HEK293T (cell line): ENCODE data around the gene C1QTNF6.

Experiments used
- CTCF ChIA-PET: fragments of 350-600 bp; formaldehyde crosslinking; extraction: SDS; loops from one replicate; lab custom pipeline; 2021; ENCODE audit warnings: antibody characterized with exemption, inconsistent platforms; lab: Yijun Ruan, JAX
- POLR2A ChIA-PET: fragments of 350-600 bp; formaldehyde crosslinking; extraction: SDS; loops from one replicate; lab custom pipeline; 2020; ENCODE audit warnings: antibody characterized with exemption, inconsistent platforms; lab: Yijun Ruan, JAX
- DNase-seq: peaks from one replicate; pipeline ENCODE4 v3.0.0; 2012; ENCODE audit warnings: mixed read lengths; ENCODE audit errors: extremely low spot score
- ARNT ChIP-seq: fragments of 450-650 bp; IDR thresholded peaks from 2 replicates; pipeline ENCODE4 v1.6.1; 2017; ENCODE audit warnings: mild to moderate bottlenecking
- BHLHE40 ChIP-seq: fragments of 450-650 bp; IDR thresholded peaks from 2 replicates; pipeline ENCODE4 v1.6.1; 2016; ENCODE audit warnings: mild to moderate bottlenecking, moderate library complexity, borderline replicate concordance
- CTBP1 ChIP-seq: fragments of 450-650 bp; IDR thresholded peaks from 2 replicates; pipeline ENCODE4 v1.6.1; 2016; ENCODE audit warnings: borderline replicate concordance
- ELF4 ChIP-seq: fragments of 450-650 bp; IDR thresholded peaks from 2 replicates; pipeline ENCODE4 v1.6.1; 2017; ENCODE audit warnings: antibody characterized with exemption
- FOXA1 ChIP-seq: fragments of 450-650 bp; IDR thresholded peaks from 2 replicates; pipeline ENCODE4 v1.6.1; 2016; ENCODE audit warnings: mild to moderate bottlenecking
- FOXK2 ChIP-seq: fragments of 450-650 bp; IDR thresholded peaks from 2 replicates; pipeline ENCODE4 v1.6.1; 2016; ENCODE audit warnings: mild to moderate bottlenecking
- FOXM1 ChIP-seq: fragments of 450-650 bp; IDR thresholded peaks from 2 replicates; pipeline ENCODE4 v1.6.1; 2017; ENCODE audit warnings: mild to moderate bottlenecking, borderline replicate concordance
- HDGF ChIP-seq: fragments of 450-650 bp; IDR thresholded peaks from 2 replicates; pipeline ENCODE4 v1.6.1; 2017; ENCODE audit warnings: antibody characterized with exemption, borderline replicate concordance
- L3MBTL2 ChIP-seq: fragments of 450-650 bp; conservative IDR thresholded peaks from 2 replicates; pipeline ENCODE4 v1.6.1; 2016; ENCODE audit warnings: mild to moderate bottlenecking
- LEF1 ChIP-seq: fragments of 450-650 bp; IDR thresholded peaks from 2 replicates; pipeline ENCODE4 v1.6.1; 2017; ENCODE audit warnings: mild to moderate bottlenecking, borderline replicate concordance
- NFRKB ChIP-seq: fragments of 450-650 bp; IDR thresholded peaks from 2 replicates; pipeline ENCODE4 v1.6.1; 2016; ENCODE audit warnings: mild to moderate bottlenecking, moderate library complexity
- SP1 ChIP-seq: fragments of 450-650 bp; IDR thresholded peaks from 2 replicates; pipeline ENCODE4 v1.6.1; 2017
- SUZ12 ChIP-seq: fragments of 450-650 bp; IDR thresholded peaks from 2 replicates; pipeline ENCODE4 v1.6.1; 2016; ENCODE audit warnings: mild to moderate bottlenecking
- TARDBP ChIP-seq: fragments of 450-650 bp; IDR thresholded peaks from 2 replicates; pipeline ENCODE4 v1.6.1; 2016
- ZNF384 ChIP-seq: fragments of 450-650 bp; IDR thresholded peaks from 2 replicates; pipeline ENCODE4 v1.6.1; 2016
- TF ChIP-seq, protein P1 (sequence below): fragments of 450-650 bp; IDR thresholded peaks from 2 replicates; pipeline ENCODE4 v1.6.1; 2016

Gene C1QTNF6

DNA sequence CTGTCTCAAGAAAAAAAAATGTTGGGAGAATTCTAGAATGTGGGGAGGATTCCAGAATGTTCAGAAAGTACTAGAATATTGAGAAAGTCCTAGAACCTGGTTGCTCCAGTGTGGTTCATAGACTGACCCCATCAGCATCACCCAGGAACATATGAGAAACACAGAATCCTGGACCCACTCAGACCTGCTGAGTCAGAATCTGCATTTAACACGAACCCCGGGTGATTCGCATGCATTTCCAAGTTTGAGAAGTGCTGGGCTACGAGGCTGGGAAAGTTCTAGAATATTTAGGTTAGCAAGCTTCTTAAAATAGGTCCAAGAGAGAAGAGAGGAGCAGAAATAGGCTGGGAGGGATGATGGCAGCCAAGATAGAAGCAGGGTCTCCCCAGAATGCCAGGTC lies 6.4 kb downstream of the C1QTNF6 start:
- DNase-seq = no peak
- ChIA-PET POLR2A (no interaction called here), CTCF (no interaction called here)
- TF ChIP-seq L3MBTL2 (no peak), BHLHE40 (no peak), LEF1 (no peak), FOXA1 (no peak), ELF4 (no peak), TARDBP (no peak), SP1 (no peak), CTBP1 (no peak), NFRKB (no peak), ARNT (no peak), HDGF (no peak), ZNF384 (no peak), FOXK2 (no peak), FOXM1 (no peak), SUZ12 (no peak)
- TF ChIP-seq, protein P1, sequence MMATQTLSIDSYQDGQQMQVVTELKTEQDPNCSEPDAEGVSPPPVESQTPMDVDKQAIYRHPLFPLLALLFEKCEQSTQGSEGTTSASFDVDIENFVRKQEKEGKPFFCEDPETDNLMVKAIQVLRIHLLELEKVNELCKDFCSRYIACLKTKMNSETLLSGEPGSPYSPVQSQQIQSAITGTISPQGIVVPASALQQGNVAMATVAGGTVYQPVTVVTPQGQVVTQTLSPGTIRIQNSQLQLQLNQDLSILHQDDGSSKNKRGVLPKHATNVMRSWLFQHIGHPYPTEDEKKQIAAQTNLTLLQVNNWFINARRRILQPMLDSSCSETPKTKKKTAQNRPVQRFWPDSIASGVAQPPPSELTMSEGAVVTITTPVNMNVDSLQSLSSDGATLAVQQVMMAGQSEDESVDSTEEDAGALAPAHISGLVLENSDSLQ = no peak

DNA sequence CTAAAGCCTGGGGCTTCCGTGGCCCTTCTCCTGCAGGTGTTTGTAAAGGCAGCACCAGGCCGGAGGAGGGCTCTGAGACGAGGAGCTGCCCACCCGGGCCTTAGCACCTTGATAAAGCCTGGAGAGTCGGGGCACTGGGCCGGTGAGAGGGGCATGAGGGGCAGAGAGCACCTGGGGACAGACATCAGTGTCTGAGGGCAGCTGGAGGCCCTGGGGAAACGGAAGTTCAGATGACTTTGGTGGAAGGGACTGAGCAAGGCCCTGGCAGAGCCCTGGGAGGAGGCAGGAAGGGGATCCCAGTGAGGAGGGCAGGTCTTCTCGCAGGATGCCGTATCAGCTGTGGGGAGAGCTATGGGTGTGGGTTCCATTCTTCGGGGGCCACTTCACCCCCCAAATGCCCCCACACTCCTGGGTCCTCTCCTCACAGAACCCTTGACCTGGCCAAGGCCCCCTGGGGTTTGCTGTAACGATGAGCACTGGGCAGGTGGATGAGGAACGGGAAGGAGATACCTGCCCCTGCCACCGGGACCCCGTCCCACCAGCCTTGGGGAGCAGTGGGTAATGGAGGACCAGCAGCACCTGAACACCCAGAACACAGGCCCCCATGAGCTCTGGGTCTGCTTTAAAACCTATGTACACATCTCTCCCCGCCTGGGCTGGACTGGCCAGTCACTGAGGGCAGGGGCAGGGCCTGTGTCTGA lies 7.4 kb downstream of the C1QTNF6 start:
- CTCF ChIA-PET = no interaction called here
- DNase-seq = no peak
- POLR2A ChIA-PET = no interaction called here
- no peak for TF ChIP-seq BHLHE40

DNA sequence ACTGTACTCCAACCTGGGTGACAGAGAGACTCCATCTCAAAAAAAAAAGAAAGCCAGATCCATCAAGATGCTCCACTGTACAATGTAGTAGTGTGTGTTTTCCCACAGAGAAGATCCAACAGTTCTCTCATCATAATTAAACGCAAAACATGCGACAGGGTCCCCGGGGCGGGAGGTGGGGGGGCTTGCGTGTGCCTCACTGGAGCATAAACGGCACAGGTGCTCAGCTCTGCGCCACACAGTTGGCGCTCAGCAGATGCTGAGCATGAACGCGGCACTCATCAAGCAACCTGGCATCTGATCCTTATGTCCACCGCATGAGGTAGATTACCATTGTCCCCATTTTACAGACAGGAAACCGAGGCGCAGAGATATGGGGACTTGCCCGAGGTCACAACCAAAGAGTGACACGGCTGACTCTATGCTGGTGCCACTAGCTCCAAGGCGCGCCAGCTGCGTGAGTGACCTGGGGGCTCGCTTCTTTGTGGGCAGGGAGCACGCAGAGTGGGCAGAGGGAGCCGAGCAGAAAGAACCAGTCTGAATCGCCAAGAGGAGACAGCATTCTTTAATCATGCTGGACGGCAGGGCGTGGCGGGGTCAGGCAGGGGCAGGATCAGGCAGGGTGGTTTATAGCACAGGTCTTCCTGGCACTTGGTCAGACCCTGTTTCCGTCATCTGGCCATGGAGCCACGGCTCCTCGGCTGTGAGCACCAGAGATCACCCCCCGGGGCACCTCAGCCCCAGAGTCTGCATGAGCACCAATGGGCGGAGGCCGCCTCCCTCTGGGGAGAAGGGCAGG lies 8.2 kb downstream of the C1QTNF6 start:
- ChIA-PET POLR2A (interaction anchor here (2.1 kb wide), 1 partner anchor 18 kb away, joined by 7 read pairs; no protein-coding TSS in a partner anchor), CTCF (no interaction called here)
- no peak for DNase-seq
- TF ChIP-seq SUZ12 (no peak), TARDBP (no peak), ZNF384 (no peak), BHLHE40 (no peak), ELF4 (no peak), L3MBTL2 (no peak), LEF1 (no peak), CTBP1 (no peak), FOXA1 (no peak), ARNT (no peak), FOXK2 (no peak), HDGF (no peak)
- TF ChIP-seq, protein P1 = no peak

DNA sequence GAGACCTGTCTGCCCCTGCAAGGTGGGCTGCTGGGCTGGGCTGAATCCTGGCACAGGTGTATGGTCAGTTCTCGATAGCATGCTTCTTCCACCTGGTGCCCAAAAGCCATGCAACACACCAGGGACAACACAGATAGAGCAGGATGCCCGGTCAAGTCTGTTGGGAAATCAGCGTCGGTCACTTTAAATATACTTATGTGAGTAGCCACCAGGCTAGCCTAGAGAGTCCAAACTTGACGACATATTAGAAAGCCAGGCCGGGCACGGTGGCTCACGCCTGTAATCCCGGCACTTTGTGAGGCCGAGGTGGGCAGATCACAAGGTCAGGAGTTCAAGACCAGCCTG lies 8.9 kb downstream of the C1QTNF6 start:
- ChIA-PET POLR2A (interaction anchor here (1.9 to 2.1 kb wide), 2 partner anchors 18 to 20 kb away, joined by 5 to 7 read pairs; no protein-coding TSS in a partner anchor), CTCF (no interaction called here)
- no peak for DNase-seq
- TF ChIP-seq FOXA1 (no peak), FOXM1 (no peak), SUZ12 (no peak), CTBP1 (no peak), ELF4 (no peak), FOXK2 (no peak), LEF1 (no peak), HDGF (no peak), BHLHE40 (no peak), TARDBP (no peak), L3MBTL2 (no peak), NFRKB (no peak), ZNF384 (no peak)
- TF ChIP-seq, protein P1 = no peak

DNA sequence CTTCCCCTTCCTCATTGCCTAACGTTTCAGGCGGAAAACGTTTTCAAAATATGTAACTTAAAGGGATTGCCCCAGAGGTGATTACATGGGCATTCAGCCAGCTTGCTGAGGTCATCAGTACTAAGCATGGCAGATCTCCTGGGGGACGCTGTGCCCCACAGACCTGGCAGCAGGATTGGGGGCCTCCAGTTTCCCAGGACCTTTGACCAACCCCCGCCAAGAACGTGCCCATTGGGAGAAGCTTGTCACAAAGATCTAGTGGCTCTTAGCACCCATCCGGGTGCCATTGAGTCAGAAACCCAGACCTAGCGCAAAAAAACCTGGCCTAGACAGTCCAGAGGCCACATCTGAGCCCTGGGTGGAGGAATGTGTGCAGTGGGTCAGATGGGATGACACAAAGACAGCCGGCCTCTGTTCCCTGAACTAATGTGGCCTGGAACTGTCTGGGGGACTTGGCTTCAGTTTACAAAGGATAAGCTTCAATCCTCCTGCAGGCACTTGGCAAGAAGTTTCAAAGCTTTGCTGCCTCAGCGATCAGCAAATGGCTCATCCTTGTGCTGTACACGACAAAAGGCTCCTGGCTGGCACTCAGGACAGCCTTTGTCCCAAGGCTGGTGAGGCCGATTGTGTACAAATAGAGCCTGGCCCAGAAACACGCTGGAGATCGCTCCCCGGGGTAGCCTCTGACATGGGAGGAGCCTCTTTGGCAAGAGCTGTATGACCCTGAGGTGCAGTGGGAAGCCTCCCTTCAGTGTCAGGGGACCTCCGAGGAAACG lies 9.5 kb downstream of the C1QTNF6 start:
- POLR2A ChIA-PET = interaction anchor here (0.9 to 2.1 kb wide), 3 partner anchors 19 to 30 kb away, joined by 3 to 7 read pairs (median 5); no protein-coding TSS in a partner anchor
- no peak for DNase-seq
- CTCF ChIA-PET = no interaction called here

More for the DNA sequence above, 9.5 kb downstream of the C1QTNF6 start:
- TF ChIP-seq ELF4 (no peak), FOXM1 (no peak), LEF1 (no peak), FOXK2 (no peak), BHLHE40 (no peak), TARDBP (no peak)
- TF ChIP-seq, protein P1 = no peak
